Natural killer cell (primary cell): ENCODE results near the gene SHB. TPM values are rescaled to one million over a fixed set of nuclear protein-coding genes. Genes with fewer than 3 reads are reported as not detected.
"Not testable (repeated sequence)": the region's sequence is repeated elsewhere in the genome, so short reads cannot be mapped to it uniquely, and the experiment has no call there.

Source experiments
- ATAC-seq, 3 donors: fragments of 150-1000 bp in 2 of 3; fragments of 200-7000 bp in 1 of 3; cut with Tn5 transposase; 1 replicate in 1 of 3; 2 replicates in 2 of 3; pipeline ENCODE4 v1.10.0; 2021; ENCODE audit warnings: mild to moderate bottlenecking in 2 of 3, moderate library complexity in 2 of 3
- DNase-seq, 2 donors: peaks; one replicate each; pipeline versions ENCODE4 v3.0.0 to v3.0.0-alpha.2; 2013 to 2021; ENCODE audit warnings: mixed read lengths in 1 of 2
- H3K27ac ChIP-seq: one replicate; pipeline ENCODE4 v1.5.1; 2013; ENCODE audit warnings: mild to moderate bottlenecking, low read length
- H3K27me3 ChIP-seq: one replicate; pipeline ENCODE4 v1.6.1; 2013; ENCODE audit warnings: low read length; ENCODE audit not compliant: control insufficient read depth, insufficient read depth
- H3K36me3 ChIP-seq: one replicate; pipeline ENCODE4 v1.6.1; 2013; ENCODE audit warnings: low read length; ENCODE audit not compliant: control insufficient read depth, insufficient read depth
- H3K4me1 ChIP-seq: one replicate; pipeline ENCODE4 v1.6.1; 2013; ENCODE audit warnings: low read length; ENCODE audit not compliant: control insufficient read depth, insufficient read depth
- H3K4me3 ChIP-seq: one replicate; pipeline ENCODE4 v1.5.1; 2013; ENCODE audit warnings: low read length
- H3K9me3 ChIP-seq: one replicate; pipeline ENCODE4 v1.6.1; 2013; ENCODE audit warnings: low read length; ENCODE audit not compliant: control insufficient read depth, insufficient read depth
- H3K27ac Mint-ChIP-seq, 2 donors: one replicate each; pipeline ENCODE4 v1.8.0; 2022; ENCODE audit warnings: mild to moderate bottlenecking in 2 of 2, mixed read lengths in 2 of 2, moderate library complexity in 1 of 2
- H3K27me3 Mint-ChIP-seq, 2 donors: one replicate each; pipeline ENCODE4 v1.8.0; 2022; ENCODE audit warnings: low read depth in 2 of 2, mixed read lengths in 2 of 2
- H3K36me3 Mint-ChIP-seq: one replicate; pipeline ENCODE4 v1.8.0; 2022; ENCODE audit warnings: mixed read lengths
- H3K4me1 Mint-ChIP-seq, 2 donors: one replicate each; pipeline ENCODE4 v1.8.0; 2022; ENCODE audit warnings: mixed read lengths in 2 of 2
- H3K4me3 Mint-ChIP-seq: one replicate; pipeline ENCODE4 v1.8.0; 2022; ENCODE audit warnings: mild to moderate bottlenecking, moderate library complexity, mixed read lengths
- H3K9me3 Mint-ChIP-seq, 2 donors: one replicate each; pipeline ENCODE4 v1.8.0; 2022; ENCODE audit warnings: mixed read lengths in 2 of 2
- CTCF ChIP-seq: fragments of 200-600 bp; IDR thresholded peaks from one replicate; pipeline ENCODE4 v1.8.0; 2022; ENCODE audit warnings: antibody characterized with exemption
- WGBS: methylation state at CpG from one replicate; pipeline ENCODE4 v1.1.7; 2013; ENCODE audit warnings: missing lambda C conversion rate; ENCODE audit not compliant: insufficient coverage; 5-methylcytosine and 5-hydroxymethylcytosine counted together
- intact Hi-C: fragments of 100-400 bp; cut with micrococcal nuclease; formaldehyde crosslinking; loops from one replicate; pipeline ENCODE4 v1.14.2; 2022
- total RNA-seq, 4 donors: library from RNA; stranded (reverse); fragments of 120-200 nt in 1 of 4; gene quantifications; one replicate each; pipeline versions ENCODE4 v1.2.3 to v1.2.4, GENCODE V29; 2013 to 2022

SHB gene
- total RNA-seq, 3 donors from 2014 or later (not counting 1 experiment from before 2014, with no cell fraction given), result 2.7 to 7.1 (median 2.9) TPM

- 88% methylated on average over 6 of the region's 6 CpGs for WGBS
- Mint-ChIP-seq H3K4me3 (no peak overlapping the region), H3K27me3 (no peaks in the 10 kb centered on the region), H3K9me3 (no peaks in the 10 kb centered on the region), H3K27ac (no peak overlapping the region), H3K36me3 (no peaks in the 10 kb centered on the region), H3K4me1 (peaks cover 0 to 9% of the 10 kb centered on the region in 2 donors)
- no peak for TF ChIP-seq CTCF
- H3K27me3 ChIP-seq, result no peaks in the 10 kb centered on the region
- no peaks in the 10 kb centered on the region for H3K36me3 ChIP-seq
- no peak overlapping the region for H3K4me3 ChIP-seq
- no peak overlapping the region for H3K27ac ChIP-seq
- H3K9me3 ChIP-seq, result no peaks in the 10 kb centered on the region
- intact Hi-C loops, result loop anchor here (5.0 kb wide), 2 partner anchors 156 to 251 kb away; partner anchors contain the start of gene SHB
- no peak for DNase-seq
- no peaks in the 10 kb centered on the region for H3K4me1 ChIP-seq
- ATAC-seq, result no peak
Measured at GRCh38 chr9:37911271-37911681, 157.8 kb downstream of the SHB start.

GRCh38 chr9:37910271-37910670, 158.8 kb downstream of the SHB start:
- Mint-ChIP-seq H3K27ac (no peak overlapping the region), H3K36me3 (no peaks in the 10 kb centered on the region), H3K4me3 (no peak overlapping the region), H3K9me3 (no peaks in the 10 kb centered on the region), H3K27me3 (no peaks in the 10 kb centered on the region), H3K4me1 (peaks cover 0 to 13% of the 10 kb centered on the region in 2 donors)
- intact Hi-C loops, result loop anchor here (5.0 kb wide), 2 partner anchors 157 to 252 kb away; partner anchors contain the start of gene SHB
- no peak for TF ChIP-seq CTCF
- 88% methylated on average over 3 of the region's 4 CpGs for WGBS
- no peak overlapping the region for H3K4me3 ChIP-seq
- no peaks in the 10 kb centered on the region for H3K4me1 ChIP-seq
- ATAC-seq, result no peak
- no peak overlapping the region for H3K27ac ChIP-seq
- no peaks in the 10 kb centered on the region for H3K9me3 ChIP-seq
- DNase-seq, result no peak
- H3K27me3 ChIP-seq, result no peaks in the 10 kb centered on the region
- H3K36me3 ChIP-seq, result no peaks in the 10 kb centered on the region

DNA sequence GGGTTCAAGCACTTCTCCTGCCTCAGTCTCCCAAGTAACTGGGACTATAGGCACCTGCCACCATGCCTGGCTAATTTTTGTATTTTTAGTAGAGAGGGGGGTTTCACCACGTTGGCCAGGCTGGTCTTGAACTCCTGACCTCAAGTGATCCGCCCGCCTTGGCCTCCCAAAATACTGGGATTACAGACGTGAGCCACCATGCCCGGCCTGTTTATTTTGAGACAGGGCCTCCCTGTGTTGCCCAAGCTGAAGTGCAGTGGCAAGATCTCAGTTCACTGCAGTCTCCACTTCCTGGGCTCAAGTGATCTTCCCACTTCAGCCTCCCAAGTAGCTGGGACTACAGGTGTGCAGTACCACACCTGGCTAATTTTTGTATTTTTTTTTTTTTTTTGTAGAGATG, 159.2 kb downstream of the SHB start:
- H3K9me3 Mint-ChIP-seq, H3K27ac ChIP-seq, H3K27me3 ChIP-seq, H3K4me1 ChIP-seq, H3K4me3 ChIP-seq, DNase-seq, ATAC-seq, H3K27me3 Mint-ChIP-seq, H3K9me3 ChIP-seq, H3K4me3 Mint-ChIP-seq, H3K27ac Mint-ChIP-seq, H3K36me3 Mint-ChIP-seq, H3K36me3 ChIP-seq: not testable (repeated sequence)
- WGBS, result 87% methylated on average over 5 of the region's 5 CpGs
- intact Hi-C loops, result loop anchor here (5.0 kb wide), 2 partner anchors 157 to 252 kb away; partner anchors contain the start of gene SHB
- peaks cover under 1 to 18% of the 10 kb centered on the region in 2 donors for H3K4me1 Mint-ChIP-seq

DNA sequence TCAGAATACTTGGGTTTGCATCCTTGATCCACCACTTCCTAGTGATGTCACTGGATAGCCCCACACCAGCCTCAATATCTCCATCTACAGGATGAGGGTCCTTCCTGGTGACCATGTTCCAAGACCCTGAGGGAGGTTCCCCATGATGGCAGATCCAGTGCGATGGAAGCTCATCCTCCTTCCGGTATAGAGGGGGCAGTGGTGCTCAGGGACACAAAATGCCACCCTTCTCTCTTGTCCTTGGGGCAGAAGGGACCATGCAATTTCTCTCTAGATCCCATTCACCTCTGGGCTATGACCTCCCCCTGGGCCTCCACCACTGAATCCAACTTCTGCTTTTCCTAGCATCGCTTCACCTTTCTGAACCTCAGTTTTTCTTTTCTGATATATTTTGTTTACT, 159.7 kb downstream of the SHB start:
- H3K36me3 ChIP-seq, result no peaks in the 10 kb centered on the region
- H3K27ac ChIP-seq, result no peak overlapping the region
- no peaks in the 10 kb centered on the region for H3K27me3 Mint-ChIP-seq
- no peak for TF ChIP-seq CTCF
- no peak overlapping the region for H3K4me3 ChIP-seq
- H3K4me1 Mint-ChIP-seq, result peaks cover 6 to 23% of the 10 kb centered on the region in 2 donors
- H3K9me3 Mint-ChIP-seq, result no peaks in the 10 kb centered on the region
- intact Hi-C loops, result no loop called here
- ATAC-seq, result no peak
- no peak overlapping the region for H3K27ac Mint-ChIP-seq
- peaks cover 7% of the 10 kb centered on the region for H3K4me1 ChIP-seq
- H3K27me3 ChIP-seq, result no peaks in the 10 kb centered on the region
- no peak for DNase-seq
- H3K4me3 Mint-ChIP-seq, result no peak overlapping the region
- 100% methylated on average over 2 of the region's 3 CpGs for WGBS
- no peaks in the 10 kb centered on the region for H3K9me3 ChIP-seq
- no peaks in the 10 kb centered on the region for H3K36me3 Mint-ChIP-seq
